K562 (cell line): ENCODE data around the gene PAIP1. TPM values are rescaled to one million over a fixed set of nuclear protein-coding genes. Genes with fewer than 3 reads are reported as not detected.

Experiments
- ATF7 ChIP-seq: fragments of 450-650 bp; IDR thresholded peaks from 2 replicates; pipeline ENCODE4 v1.7.1; 2014; ENCODE audit warnings: mild to moderate bottlenecking, moderate library complexity
- E2F3 ChIP-seq: fragments of 250-450 bp; sonication (Bioruptor Pico); IDR thresholded peaks from 2 replicates; pipeline ENCODE4 v1.4.0; 2020; ENCODE audit warnings: mild to moderate bottlenecking
- ERF ChIP-seq: fragments of 450-650 bp; formaldehyde crosslinking; IDR thresholded peaks from 2 replicates; pipeline ENCODE4 v1.4.0; 2020; ENCODE audit warnings: mild to moderate bottlenecking, mixed read lengths
- IRF1 ChIP-seq: sonication (generic); formaldehyde crosslinking; IDR thresholded peaks from 2 replicates; pipeline ENCODE4 v1.8.0; 2022; ENCODE audit warnings: missing genetic modification reagents, mild to moderate bottlenecking, borderline replicate concordance
- OTX1 ChIP-seq: fragments of 450-650 bp; formaldehyde crosslinking; IDR thresholded peaks from 2 replicates; pipeline ENCODE4 v1.4.0; 2022; ENCODE audit warnings: mild to moderate bottlenecking
- POLR3G ChIP-seq: IDR thresholded peaks from 2 replicates; pipeline ENCODE4 v1.6.1; 2011; ENCODE audit not compliant: insufficient read length, insufficient replicate concordance; ENCODE audit errors: extremely low read depth
- TBP ChIP-seq: optimal IDR thresholded peaks from 2 replicates; pipeline ENCODE3; 2011; ENCODE audit warnings: low read depth, low read length, improper control_type of control experiment
- TEAD4 ChIP-seq, 2 experiments: sonication (generic) in 1 of 2; formaldehyde crosslinking in 1 of 2; IDR thresholded peaks; 2 replicates each; pipeline versions ENCODE4 v1.6.1 to v1.8.0; 2012 to 2022; ENCODE audit warnings: borderline replicate concordance in 1 of 2, inconsistent platforms in 1 of 2, low read length in 1 of 2, mild to moderate bottlenecking in 1 of 2, missing genetic modification reagents in 1 of 2
- ZNF24 ChIP-seq: fragments of 450-650 bp; IDR thresholded peaks from 2 replicates; pipeline ENCODE4 v1.6.1; 2016
- ZNF263 ChIP-seq: sonication (generic); formaldehyde crosslinking; IDR thresholded peaks from 2 replicates; pipeline ENCODE4 v1.8.0; 2022; ENCODE audit warnings: mild to moderate bottlenecking, missing genetic modification reagents, borderline replicate concordance
- ZNF740 ChIP-seq, 3 experiments: fragments of 200-800 bp in 1 of 3; sonication (Bioruptor generic) in 1 of 3; sonication (generic) in 1 of 3; formaldehyde crosslinking in 1 of 3; IDR thresholded peaks; 2 replicates each; pipeline versions ENCODE4 v1.6.1 to v1.8.0; 2016 to 2022; ENCODE audit warnings: mild to moderate bottlenecking in 2 of 3, missing compliant biosample characterization in 2 of 3, missing genetic modification characterization in 2 of 3, missing genetic modification reagents in 1 of 3
- polyA plus RNA-seq, 8 experiments: library from polyadenylated mRNA; depleted of rRNA in 4 of 8; stranded (reverse) in 5 of 8; unstranded in 3 of 8; fragments of >200 nt; fragmentation: Nextera tagmentation in 2 of 8; fragmentation: Illumina TruSeq in 1 of 8; extraction: Ambion mirVana in 2 of 8; extraction: Trizol in 1 of 8; gene quantifications; 2 replicates each; pipeline versions ENCODE4 v1.2.1 to v1.2.3, GENCODE V29; 2011 to 2014; ENCODE audit warnings: inconsistent platforms in 1 of 8, missing spikeins in 1 of 8
- total RNA-seq, 7 experiments: library from RNA; depleted of rRNA in 6 of 7; stranded (reverse); fragments of >200 nt in 6 of 7; fragmentation: Illumina TruSeq in 2 of 7; extraction: Trizol in 2 of 7; gene quantifications; 2 replicates each; pipeline versions ENCODE4 v1.2.1 to v1.2.3, GENCODE V29; 2011 to 2021; ENCODE audit warnings: low replicate concordance in 1 of 7
- TF ChIP-seq, protein P1 (sequence below): fragments of 200-600 bp; sonication (generic); IDR thresholded peaks from one replicate; pipeline ENCODE4 v1.6.1; 2012; ENCODE audit warnings: mild to moderate bottlenecking, low read depth, low read length, inconsistent platforms

Gene PAIP1
- total and polyA plus RNA-seq, 9 of the 15 experiments (the other 6 are each of a cell fraction or from before 2014, with no cell fraction given) = 51.7 to 181 (median 102) TPM

DNA sequence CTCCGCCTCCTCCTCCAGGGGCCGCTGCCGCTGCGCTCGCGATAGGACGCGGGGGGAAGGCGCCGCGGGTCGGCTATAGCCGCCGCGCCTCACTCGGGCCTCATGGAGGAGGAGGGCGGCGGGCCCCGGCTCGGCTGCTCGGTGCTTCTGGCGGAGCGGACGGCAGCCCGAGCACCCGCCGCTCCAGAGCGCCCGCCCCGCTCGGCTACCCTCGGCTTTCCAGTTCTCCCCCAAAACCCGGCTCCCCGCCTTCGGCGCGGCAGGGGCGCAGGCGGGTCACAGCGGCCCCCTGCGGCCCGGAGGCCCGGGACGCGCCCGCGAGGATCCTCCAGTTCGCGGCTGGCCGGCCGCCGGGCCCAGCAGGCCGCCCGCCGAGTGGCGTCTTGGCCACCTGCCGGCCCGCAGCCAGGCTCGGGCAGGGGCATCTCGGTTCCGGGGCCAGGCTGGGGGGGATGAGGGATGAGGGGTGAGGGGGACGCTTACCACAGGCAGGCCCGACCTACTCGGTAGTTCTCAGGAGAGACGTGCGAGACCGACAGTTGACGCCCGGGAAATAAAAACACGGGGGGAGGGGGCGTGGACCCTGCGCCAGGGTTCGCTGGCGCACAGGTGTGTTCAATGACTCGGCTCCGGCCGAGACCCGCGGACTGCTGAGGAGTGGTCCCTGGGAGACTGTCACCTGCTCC, at the start of gene PAIP1 (continued):
- TF ChIP-seq ZNF263 (CRISPR knock-in tag) = peak; percentile 86
- no peak for TF ChIP-seq TEAD4 (IDR thresholded peaks at IDR 0.05; ENCODE audit: low read length)
- 0 out of 2 replicates have a peak, but pooled peaks have one; percentile 10 for TF ChIP-seq TEAD4 (CRISPR knock-in tag; IDR thresholded peaks at IDR 0.05; ENCODE audit: borderline replicate concordance)
- TF ChIP-seq ATF7 = peak; percentile 84; the same call in 1 of the 2 replicates
- TF ChIP-seq TBP = peak; percentile 66
- TF ChIP-seq POLR3G = no peak
- TF ChIP-seq E2F3 = peak; percentile 16; the same call in 1 of the 2 replicates
- TF ChIP-seq ERF (CRISPR knock-in tag) = peak; percentile 76; the same call in 1 of the 2 replicates
- TF ChIP-seq ZNF24 = peak; percentile 55; the same call in 1 of the 2 replicates
- TF ChIP-seq OTX1 = 0 out of 2 replicates have a peak, but pooled peaks have one; percentile 63
- TF ChIP-seq, protein P1, sequence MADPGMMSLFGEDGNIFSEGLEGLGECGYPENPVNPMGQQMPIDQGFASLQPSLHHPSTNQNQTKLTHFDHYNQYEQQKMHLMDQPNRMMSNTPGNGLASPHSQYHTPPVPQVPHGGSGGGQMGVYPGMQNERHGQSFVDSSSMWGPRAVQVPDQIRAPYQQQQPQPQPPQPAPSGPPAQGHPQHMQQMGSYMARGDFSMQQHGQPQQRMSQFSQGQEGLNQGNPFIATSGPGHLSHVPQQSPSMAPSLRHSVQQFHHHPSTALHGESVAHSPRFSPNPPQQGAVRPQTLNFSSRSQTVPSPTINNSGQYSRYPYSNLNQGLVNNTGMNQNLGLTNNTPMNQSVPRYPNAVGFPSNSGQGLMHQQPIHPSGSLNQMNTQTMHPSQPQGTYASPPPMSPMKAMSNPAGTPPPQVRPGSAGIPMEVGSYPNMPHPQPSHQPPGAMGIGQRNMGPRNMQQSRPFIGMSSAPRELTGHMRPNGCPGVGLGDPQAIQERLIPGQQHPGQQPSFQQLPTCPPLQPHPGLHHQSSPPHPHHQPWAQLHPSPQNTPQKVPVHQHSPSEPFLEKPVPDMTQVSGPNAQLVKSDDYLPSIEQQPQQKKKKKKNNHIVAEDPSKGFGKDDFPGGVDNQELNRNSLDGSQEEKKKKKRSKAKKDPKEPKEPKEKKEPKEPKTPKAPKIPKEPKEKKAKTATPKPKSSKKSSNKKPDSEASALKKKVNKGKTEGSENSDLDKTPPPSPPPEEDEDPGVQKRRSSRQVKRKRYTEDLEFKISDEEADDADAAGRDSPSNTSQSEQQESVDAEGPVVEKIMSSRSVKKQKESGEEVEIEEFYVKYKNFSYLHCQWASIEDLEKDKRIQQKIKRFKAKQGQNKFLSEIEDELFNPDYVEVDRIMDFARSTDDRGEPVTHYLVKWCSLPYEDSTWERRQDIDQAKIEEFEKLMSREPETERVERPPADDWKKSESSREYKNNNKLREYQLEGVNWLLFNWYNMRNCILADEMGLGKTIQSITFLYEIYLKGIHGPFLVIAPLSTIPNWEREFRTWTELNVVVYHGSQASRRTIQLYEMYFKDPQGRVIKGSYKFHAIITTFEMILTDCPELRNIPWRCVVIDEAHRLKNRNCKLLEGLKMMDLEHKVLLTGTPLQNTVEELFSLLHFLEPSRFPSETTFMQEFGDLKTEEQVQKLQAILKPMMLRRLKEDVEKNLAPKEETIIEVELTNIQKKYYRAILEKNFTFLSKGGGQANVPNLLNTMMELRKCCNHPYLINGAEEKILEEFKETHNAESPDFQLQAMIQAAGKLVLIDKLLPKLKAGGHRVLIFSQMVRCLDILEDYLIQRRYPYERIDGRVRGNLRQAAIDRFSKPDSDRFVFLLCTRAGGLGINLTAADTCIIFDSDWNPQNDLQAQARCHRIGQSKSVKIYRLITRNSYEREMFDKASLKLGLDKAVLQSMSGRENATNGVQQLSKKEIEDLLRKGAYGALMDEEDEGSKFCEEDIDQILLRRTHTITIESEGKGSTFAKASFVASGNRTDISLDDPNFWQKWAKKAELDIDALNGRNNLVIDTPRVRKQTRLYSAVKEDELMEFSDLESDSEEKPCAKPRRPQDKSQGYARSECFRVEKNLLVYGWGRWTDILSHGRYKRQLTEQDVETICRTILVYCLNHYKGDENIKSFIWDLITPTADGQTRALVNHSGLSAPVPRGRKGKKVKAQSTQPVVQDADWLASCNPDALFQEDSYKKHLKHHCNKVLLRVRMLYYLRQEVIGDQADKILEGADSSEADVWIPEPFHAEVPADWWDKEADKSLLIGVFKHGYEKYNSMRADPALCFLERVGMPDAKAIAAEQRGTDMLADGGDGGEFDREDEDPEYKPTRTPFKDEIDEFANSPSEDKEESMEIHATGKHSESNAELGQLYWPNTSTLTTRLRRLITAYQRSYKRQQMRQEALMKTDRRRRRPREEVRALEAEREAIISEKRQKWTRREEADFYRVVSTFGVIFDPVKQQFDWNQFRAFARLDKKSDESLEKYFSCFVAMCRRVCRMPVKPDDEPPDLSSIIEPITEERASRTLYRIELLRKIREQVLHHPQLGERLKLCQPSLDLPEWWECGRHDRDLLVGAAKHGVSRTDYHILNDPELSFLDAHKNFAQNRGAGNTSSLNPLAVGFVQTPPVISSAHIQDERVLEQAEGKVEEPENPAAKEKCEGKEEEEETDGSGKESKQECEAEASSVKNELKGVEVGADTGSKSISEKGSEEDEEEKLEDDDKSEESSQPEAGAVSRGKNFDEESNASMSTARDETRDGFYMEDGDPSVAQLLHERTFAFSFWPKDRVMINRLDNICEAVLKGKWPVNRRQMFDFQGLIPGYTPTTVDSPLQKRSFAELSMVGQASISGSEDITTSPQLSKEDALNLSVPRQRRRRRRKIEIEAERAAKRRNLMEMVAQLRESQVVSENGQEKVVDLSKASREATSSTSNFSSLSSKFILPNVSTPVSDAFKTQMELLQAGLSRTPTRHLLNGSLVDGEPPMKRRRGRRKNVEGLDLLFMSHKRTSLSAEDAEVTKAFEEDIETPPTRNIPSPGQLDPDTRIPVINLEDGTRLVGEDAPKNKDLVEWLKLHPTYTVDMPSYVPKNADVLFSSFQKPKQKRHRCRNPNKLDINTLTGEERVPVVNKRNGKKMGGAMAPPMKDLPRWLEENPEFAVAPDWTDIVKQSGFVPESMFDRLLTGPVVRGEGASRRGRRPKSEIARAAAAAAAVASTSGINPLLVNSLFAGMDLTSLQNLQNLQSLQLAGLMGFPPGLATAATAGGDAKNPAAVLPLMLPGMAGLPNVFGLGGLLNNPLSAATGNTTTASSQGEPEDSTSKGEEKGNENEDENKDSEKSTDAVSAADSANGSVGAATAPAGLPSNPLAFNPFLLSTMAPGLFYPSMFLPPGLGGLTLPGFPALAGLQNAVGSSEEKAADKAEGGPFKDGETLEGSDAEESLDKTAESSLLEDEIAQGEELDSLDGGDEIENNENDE = no peak
- no peak for TF ChIP-seq ZNF740 (CRISPR knock-in tag; IDR thresholded peaks at IDR 0.05)
- TF ChIP-seq ZNF740 (tag; IDR thresholded peaks at IDR 0.05) = 0 out of 4 replicates have a peak, but pooled peaks of 1 of the 2 experiments have one; percentile 62
- no peak for TF ChIP-seq IRF1 (CRISPR knock-in tag)
